HG02870 (cell line): ENCODE data around the gene ADAD2.

Experiments used
- ATAC-seq: cut with Tn5 transposase; IDR thresholded peaks from one replicate; pipeline ENCODE4 v1.9.1; 2021; ENCODE audit warnings: mild to moderate bottlenecking, moderate library complexity; ENCODE audit not compliant: unreplicated experiment

Gene ADAD2

DNA sequence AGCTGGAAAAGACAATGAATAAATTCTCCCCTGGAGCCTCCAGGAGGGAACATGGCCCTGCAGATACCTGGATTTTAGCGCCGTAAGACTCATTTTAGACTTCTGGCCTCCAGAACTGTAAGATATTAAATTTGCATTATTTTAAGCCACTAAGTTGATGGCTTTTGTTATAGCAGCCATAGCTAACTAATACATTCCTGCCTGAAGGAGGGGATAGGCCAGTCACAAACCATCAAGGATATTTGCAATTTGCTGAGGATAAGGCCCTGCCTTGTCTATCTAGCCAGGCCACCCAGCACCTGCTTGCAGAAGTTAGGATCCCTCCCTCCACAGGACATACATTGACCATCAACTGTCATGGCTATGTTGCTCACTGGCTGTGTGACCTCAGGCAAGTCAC, 53.8 kb downstream of the ADAD2 start:
- no peak for ATAC-seq

DNA sequence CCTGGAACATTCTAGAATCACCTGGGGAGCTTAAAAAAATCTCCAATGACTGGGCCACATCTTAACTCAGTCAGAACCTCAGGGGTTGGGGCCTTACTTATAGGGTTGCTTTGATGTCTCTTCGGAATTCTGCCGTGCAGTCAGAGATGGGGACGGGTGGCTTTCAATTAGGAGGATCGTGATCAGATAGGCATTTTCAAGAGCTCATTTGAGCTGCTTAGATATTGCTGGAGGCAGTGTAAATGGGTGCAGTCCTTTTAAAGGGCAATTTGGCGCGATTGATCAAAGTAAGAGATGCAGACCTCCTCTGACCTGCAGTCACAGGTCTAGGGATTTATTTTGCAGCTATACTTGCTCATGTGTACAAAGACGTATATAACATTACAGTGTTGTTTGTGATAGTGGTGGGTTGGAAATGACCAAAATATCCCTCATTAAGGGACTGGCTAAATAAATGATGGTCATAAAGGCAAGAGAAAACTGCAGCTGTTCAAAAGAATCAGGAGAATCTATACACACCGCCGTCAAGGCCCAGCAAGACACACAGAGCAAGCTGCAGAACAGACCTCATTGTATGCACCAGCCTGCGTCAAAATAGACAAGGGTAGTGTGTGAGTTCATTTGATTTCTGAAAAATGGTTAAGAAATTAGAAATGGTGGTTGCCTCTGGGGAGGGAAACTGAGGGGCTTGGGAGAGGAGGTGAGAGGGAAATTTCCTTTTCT, 55.2 kb downstream of the ADAD2 start:
- no peak for ATAC-seq

- no peak for ATAC-seq
These were observed 55.7 kb downstream of the ADAD2 start for GRCh38 chr16:84246679-84247077.
